ENCODE measurements around the gene ARFGAP1.

Gene ARFGAP1

GRCh38 chr20:63336232-63336752, 63.7 kb downstream of the ARFGAP1 start:
- DNase-seq = no peak

DNA sequence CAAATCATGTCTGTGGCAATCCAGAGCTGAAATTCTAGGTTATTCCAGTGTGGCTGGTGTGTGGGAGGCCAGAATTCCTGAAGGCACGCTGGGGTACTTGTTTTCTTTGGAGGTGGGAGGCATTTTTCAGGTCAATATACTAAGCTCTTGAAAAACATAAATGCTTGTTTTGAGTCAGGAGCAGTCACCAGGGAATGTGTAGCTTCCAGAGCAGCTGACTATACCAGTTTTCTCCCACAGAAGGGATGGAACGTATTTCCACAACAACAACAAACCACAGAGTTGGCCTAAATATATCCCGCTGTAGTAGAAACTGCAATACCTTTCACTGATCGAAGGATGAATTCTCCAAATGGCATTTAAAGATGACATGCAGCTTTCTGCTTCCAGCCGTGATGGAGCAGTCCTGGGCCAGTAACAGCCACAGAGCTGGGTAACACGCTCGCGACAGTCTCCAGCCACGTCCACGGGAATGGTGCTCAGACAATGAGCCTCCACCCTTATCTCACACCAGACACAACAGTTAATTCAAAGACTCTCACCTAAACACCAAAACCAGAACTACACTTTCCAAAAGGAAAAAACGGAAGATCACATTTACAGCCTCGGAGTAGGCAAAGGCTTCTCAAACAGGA, 65.3 kb downstream of the ARFGAP1 start:
- DNase-seq = no peak
